ENCODE measurements around the gene GPC6.

GRCh38 chr13:93472814-93473296 is 246.2 kb downstream of the GPC6 start:
- no peak for TF ChIP-seq POLR2A (IDR thresholded peaks at IDR 0.05; ENCODE audit: low read depth, low read length)
- TF ChIP-seq TAF1 (IDR thresholded peaks at IDR 0.05; ENCODE audit: borderline replicate concordance, low read depth, low read length): no peak
- TF ChIP-seq POLR2AphosphoS5 (IDR thresholded peaks at IDR 0.05; ENCODE audit: low read depth, low read length): no peak
